Mesenchymal stem cell (in vitro differentiated cells and primary cell): ENCODE measurements around the gene SPATA32.
A peak's percentile ranks its signal among the peaks of the same experiment; 100 is the strongest.

Source experiments
- DNase-seq: peaks from one replicate; pipeline ENCODE4 v3.0.0-alpha.2; 2013
- H2AFZ ChIP-seq: one replicate; pipeline ENCODE4 v1.6.1; 2013; ENCODE audit warnings: low read depth, mild to moderate bottlenecking, control low read depth, inconsistent platforms, low read length, moderate library complexity
- H2AK5ac ChIP-seq: 2 replicates; pipeline ENCODE4 v1.6.1; 2013; ENCODE audit warnings: low read length, moderate library complexity, mild to moderate bottlenecking, inconsistent platforms; ENCODE audit not compliant: severe bottlenecking
- H2BK120ac ChIP-seq: one replicate; pipeline ENCODE4 v1.6.1; 2013; ENCODE audit warnings: low read depth, mild to moderate bottlenecking, inconsistent platforms, low read length, moderate library complexity
- H2BK12ac ChIP-seq, 2 experiments: one replicate each; pipeline ENCODE4 v1.6.1; 2013; ENCODE audit warnings: inconsistent platforms in 2 of 2, low read length in 2 of 2, mild to moderate bottlenecking in 2 of 2, moderate library complexity in 2 of 2, control low read depth in 1 of 2
- H2BK15ac ChIP-seq: one replicate; pipeline ENCODE4 v1.6.1; 2013; ENCODE audit warnings: mild to moderate bottlenecking, low read depth, inconsistent platforms; ENCODE audit not compliant: poor library complexity, severe bottlenecking
- H2BK5ac ChIP-seq: 2 replicates; pipeline ENCODE4 v1.6.1; 2013; ENCODE audit warnings: low read depth, mild to moderate bottlenecking, low read length, control low read depth, inconsistent platforms; ENCODE audit not compliant: poor library complexity, severe bottlenecking
- H3K14ac ChIP-seq, 2 experiments: one replicate each; pipeline ENCODE4 v1.6.1; 2013; ENCODE audit warnings: inconsistent platforms in 2 of 2, low read length in 2 of 2, control low read depth in 1 of 2, mild to moderate bottlenecking in 1 of 2, moderate library complexity in 1 of 2
- H3K18ac ChIP-seq, 2 experiments: one replicate each; pipeline ENCODE4 v1.6.1; 2013; ENCODE audit warnings: inconsistent platforms in 2 of 2, low read length in 2 of 2, control low read depth in 1 of 2, low read depth in 1 of 2, mild to moderate bottlenecking in 1 of 2
- H3K23ac ChIP-seq, 2 experiments: one replicate each; pipeline ENCODE4 v1.6.1; 2013; ENCODE audit warnings: inconsistent platforms in 2 of 2, low read length in 2 of 2, mild to moderate bottlenecking in 2 of 2, moderate library complexity in 2 of 2, control low read depth in 1 of 2
- H3K27ac ChIP-seq: 2 replicates; pipeline ENCODE4 v1.5.1; 2013; ENCODE audit warnings: mild to moderate bottlenecking, moderate library complexity, low read length, control low read depth, inconsistent platforms; ENCODE audit not compliant: poor library complexity, severe bottlenecking
- H3K27me3 ChIP-seq, 2 experiments: 2 replicates each; pipeline versions ENCODE4 v1.6.1 to v1.7.0; 2013; ENCODE audit warnings: low read length in 2 of 2, mild to moderate bottlenecking in 2 of 2, moderate library complexity in 2 of 2, control low read depth in 1 of 2, inconsistent platforms in 1 of 2; ENCODE audit not compliant: control insufficient read depth in 1 of 2, insufficient read depth in 1 of 2
- H3K36me3 ChIP-seq, 2 experiments: 2 replicates each; pipeline versions ENCODE4 v1.6.1 to v1.7.0; 2013; ENCODE audit warnings: low read length in 2 of 2, control low read depth in 1 of 2, inconsistent platforms in 1 of 2, low read depth in 1 of 2, mild to moderate bottlenecking in 1 of 2; ENCODE audit not compliant: insufficient read depth in 2 of 2, control insufficient read depth in 1 of 2
- H3K4ac ChIP-seq, 2 experiments: one replicate each; pipeline ENCODE4 v1.6.1; 2013; ENCODE audit warnings: inconsistent platforms in 2 of 2, low read length in 2 of 2, mild to moderate bottlenecking in 2 of 2, moderate library complexity in 2 of 2, control low read depth in 1 of 2, low read depth in 1 of 2
- H3K4me1 ChIP-seq: 2 replicates; pipeline ENCODE4 v1.6.1; 2013; ENCODE audit warnings: low read depth, low read length, control low read depth; ENCODE audit not compliant: control insufficient read depth, insufficient read depth
- H3K4me2 ChIP-seq: 2 replicates; pipeline ENCODE4 v1.6.1; 2013; ENCODE audit warnings: low read length, mild to moderate bottlenecking, inconsistent platforms; ENCODE audit not compliant: poor library complexity, severe bottlenecking
- H3K4me3 ChIP-seq, 2 experiments: 2 replicates each; pipeline versions ENCODE4 v1.5.1 to v1.7.0; 2013; ENCODE audit warnings: low read length in 2 of 2, mild to moderate bottlenecking in 2 of 2, control low read depth in 1 of 2, low read depth in 1 of 2; ENCODE audit not compliant: insufficient read depth in 1 of 2
- H3K79me1 ChIP-seq: replicated peaks from 2 replicates; pipeline ENCODE4 v1.6.1; 2013; ENCODE audit warnings: mild to moderate bottlenecking, control low read depth, low read length, inconsistent platforms; ENCODE audit not compliant: poor library complexity, severe bottlenecking
- H3K9ac ChIP-seq: 2 replicates; pipeline ENCODE4 v1.7.0; 2013; ENCODE audit warnings: mild to moderate bottlenecking, low read length, moderate library complexity
- H3K9me3 ChIP-seq: 2 replicates; pipeline ENCODE4 v1.7.0; 2013; ENCODE audit warnings: mild to moderate bottlenecking, low read length; ENCODE audit not compliant: control insufficient read depth
- H4K8ac ChIP-seq: one replicate; pipeline ENCODE4 v1.6.1; 2013; ENCODE audit warnings: inconsistent platforms, mild to moderate bottlenecking, low read length, moderate library complexity
- H4K91ac ChIP-seq: one replicate; pipeline ENCODE4 v1.6.1; 2013; ENCODE audit warnings: mild to moderate bottlenecking, low read length, inconsistent platforms
- WGBS: methylation state at CpG from one replicate; pipeline ENCODE4 v1.1.7; 2013; ENCODE audit warnings: mixed read lengths; 5-methylcytosine and 5-hydroxymethylcytosine counted together

SPATA32 gene

GRCh38 chr17:45306623-45307022 is 44.7 kb upstream of the SPATA32 start:
- Histone ChIP-seq H3K36me3 (peaks cover 13 to 27% of the 10 kb centered on the region in 2 experiments), H2BK5ac (no peak overlapping the region), H3K4me3 (no peak overlapping the region), H3K9ac (peak overlapping the region; percentile 15), H3K4ac (no peak overlapping the region), H4K8ac (no peak overlapping the region), H3K27me3 (no peaks in the 10 kb centered on the region), H2AK5ac (no peak overlapping the region), H3K4me2 (no peak overlapping the region), H3K27ac (peak overlapping the region; percentile 41), H3K18ac (no peak overlapping the region), H3K14ac (no peak overlapping the region), H2AFZ (no peak overlapping the region), H3K79me1 (no peaks in the 10 kb centered on the region), H3K4me1 (peaks cover 33% of the 10 kb centered on the region), H2BK15ac (no peak overlapping the region), H4K91ac (no peak overlapping the region), H3K9me3 (no peaks in the 10 kb centered on the region), H2BK120ac (no peak overlapping the region), H2BK12ac (no peak overlapping the region), H3K23ac (no peak overlapping the region)
- 100% methylated on average over 4 of the region's 5 CpGs for WGBS
- DNase-seq: no peak

GRCh38 chr17:45306094-45306493 is 44.2 kb upstream of the SPATA32 start:
- no peak overlapping the region for H3K23ac ChIP-seq
- H2AK5ac ChIP-seq: peak overlapping the region; percentile 4

GRCh38 chr17:45305530-45306087 is 43.7 kb upstream of the SPATA32 start:
- DNase-seq: peak; percentile 72
- Histone ChIP-seq H3K9ac (peak overlapping the region; percentile 15), H2BK12ac (peak overlapping the region in 1 of 2 experiments; percentile 29), H3K14ac (peak overlapping the region in 1 of 2 experiments; percentile 64), H2BK5ac (no peak overlapping the region), H2BK120ac (no peak overlapping the region), H4K8ac (no peak overlapping the region), H3K27ac (peak overlapping the region; percentile 49), H3K4ac (no peak overlapping the region), H3K4me1 (peaks cover 24% of the 10 kb centered on the region), H2AFZ (no peak overlapping the region), H2AK5ac (peak overlapping the region; percentile 9), H3K36me3 (peaks cover 13 to 26% of the 10 kb centered on the region in 2 experiments), H2BK15ac (peak overlapping the region; percentile 40), H3K18ac (peak overlapping the region in 1 of 2 experiments; percentile 46), H4K91ac (no peak overlapping the region), H3K4me3 (peak overlapping the region in 1 of 2 experiments; percentile 31), H3K4me2 (no peak overlapping the region), H3K9me3 (no peaks in the 10 kb centered on the region), H3K23ac (peak overlapping the region in 1 of 2 experiments; percentile 85), H3K27me3 (no peaks in the 10 kb centered on the region), H3K79me1 (no peaks in the 10 kb centered on the region)
- 88% methylated on average over 2 of the region's 3 CpGs for WGBS

More at GRCh38 chr17:45306094-45306493, 44.2 kb upstream of the SPATA32 start:
- H2BK5ac ChIP-seq: no peak overlapping the region
- no peak overlapping the region for H3K14ac ChIP-seq
- no peak for DNase-seq
- peaks cover 13 to 26% of the 10 kb centered on the region in 2 experiments for H3K36me3 ChIP-seq
- 81% methylated on average over 4 of the region's 4 CpGs for WGBS
- peaks cover 28% of the 10 kb centered on the region for H3K4me1 ChIP-seq
- H3K9ac ChIP-seq: peak overlapping the region; percentile 15
- no peaks in the 10 kb centered on the region for H3K79me1 ChIP-seq
- H3K4ac ChIP-seq: peak overlapping the region in 1 of 2 experiments; percentile 68
- peak overlapping the region in 1 of 2 experiments; percentile 16 for H3K18ac ChIP-seq
- no peak overlapping the region for H4K8ac ChIP-seq
- H3K9me3 ChIP-seq: no peaks in the 10 kb centered on the region
- no peaks in the 10 kb centered on the region for H3K27me3 ChIP-seq
- H3K27ac ChIP-seq: peak overlapping the region; percentile 49
- H3K4me2 ChIP-seq: no peak overlapping the region
- no peak overlapping the region for H2AFZ ChIP-seq
- no peak overlapping the region for H2BK15ac ChIP-seq
- H2BK120ac ChIP-seq: no peak overlapping the region
- no peak overlapping the region for H2BK12ac ChIP-seq
- no peak overlapping the region for H4K91ac ChIP-seq
- H3K4me3 ChIP-seq: peak overlapping the region in 1 of 2 experiments; percentile 31

GRCh38 chr17:45302649-45303173 is 40.8 kb upstream of the SPATA32 start:
- Histone ChIP-seq H3K4me2 (no peak overlapping the region), H3K36me3 (peaks cover 5 to 18% of the 10 kb centered on the region in 2 experiments), H3K23ac (no peak overlapping the region), H2BK15ac (no peak overlapping the region), H2AK5ac (peak overlapping the region; percentile 84), H3K27me3 (no peaks in the 10 kb centered on the region), H2AFZ (no peak overlapping the region), H3K4me3 (peak overlapping the region in 1 of 2 experiments; percentile 59), H3K18ac (peak overlapping the region; percentile 28 to 61), H2BK120ac (peak overlapping the region; percentile 42), H2BK12ac (no peak overlapping the region), H3K9ac (peak overlapping the region; percentile 49), H3K27ac (peak overlapping the region; percentile 51), H3K14ac (no peak overlapping the region), H3K79me1 (no peaks in the 10 kb centered on the region), H3K4ac (peak overlapping the region in 1 of 2 experiments; percentile 79), H2BK5ac (no peak overlapping the region), H3K9me3 (no peaks in the 10 kb centered on the region), H3K4me1 (peaks cover 34% of the 10 kb centered on the region), H4K8ac (peak overlapping the region; percentile 79), H4K91ac (peak overlapping the region; percentile 62)
- 69% methylated on average over 10 of the region's 10 CpGs for WGBS
- DNase-seq: peak; percentile 93
